Adrenal gland (tissue), 12 donors: ENCODE data around the gene PRRT4. TPM values are rescaled to one million over a fixed set of nuclear protein-coding genes. Genes with fewer than 3 reads are reported as not detected.

Experiments used
- DNase-seq, 7 donors: peaks; one replicate each; pipeline ENCODE4 v3.0.0-alpha.2; 2019 to 2020
- H3K27ac ChIP-seq, 5 donors: fragments of 200-600 bp; sonication (generic) in 4 of 5; 1 replicate in 3 of 5; 2 replicates in 2 of 5; pipeline versions ENCODE4 v1.5.1 to v1.8.0; 2016 to 2020; ENCODE audit warnings: mild to moderate bottlenecking in 1 of 5
- H3K27me3 ChIP-seq: fragments of 200-600 bp; 2 replicates; pipeline ENCODE4 v1.8.0; 2021
- H3K36me3 ChIP-seq, 2 donors: fragments of 200-600 bp; replicated peaks in 1 of 2; 1 replicate in 1 of 2; 2 replicates in 1 of 2; pipeline versions ENCODE4 v1.5.1 to v1.8.0; 2018 to 2022
- H3K4me1 ChIP-seq, 2 donors: fragments of 200-600 bp; replicated peaks in 1 of 2; 1 replicate in 1 of 2; 2 replicates in 1 of 2; pipeline versions ENCODE4 v1.5.1 to v1.8.0; 2018 to 2021
- H3K4me3 ChIP-seq, 4 donors: fragments of 200-600 bp; sonication (generic) in 3 of 4; one replicate each; pipeline ENCODE4 v1.5.1; 2016 to 2018
- H3K9me3 ChIP-seq, 3 donors: fragments of 200-600 bp; sonication (generic) in 1 of 3; replicated peaks in 1 of 3; 1 replicate in 2 of 3; 2 replicates in 1 of 3; pipeline versions ENCODE4 v1.5.1 to v1.8.0; 2016 to 2021
- POLR2A ChIP-seq, 2 donors: fragments of 450-650 bp; IDR thresholded peaks; one replicate each; pipeline ENCODE4 v1.6.1; 2017; ENCODE audit warnings: antibody characterized with exemption in 2 of 2, mild to moderate bottlenecking in 2 of 2, moderate library complexity in 1 of 2
- WGBS, 4 donors: extraction: QIAGEN DNeasy Blood & Tissue Kit in 2 of 4; methylation state at CpG; one replicate each; pipeline versions ENCODE4 v1.1.5 to v1.1.7; 2013 to 2017; 5-methylcytosine and 5-hydroxymethylcytosine counted together
- intact Hi-C, 2 donors: fragments of 100-400 bp; cut with DNase I; formaldehyde crosslinking; loops; one replicate each; pipeline versions ENCODE4 v1.14.1 to v1.15.0; 2022 to 2023
- polyA plus RNA-seq, 3 donors: library from polyadenylated mRNA; stranded (reverse); fragments of 200-250 nt in 2 of 3; fragments of 350-450 nt in 1 of 3; fragmentation: Illumina TruSeq in 1 of 3; extraction: RNeasy Lipid Tissue Mini Kit (QIAGEN cat#74804) in 1 of 3; gene quantifications; one replicate each; pipeline ENCODE4 v1.2.3, GENCODE V29; 2013 to 2014
- total RNA-seq, 9 donors: library from RNA; depleted of rRNA in 4 of 9; stranded (reverse); fragments of >200 nt in 4 of 9; fragments of 120-200 nt in 1 of 9; fragmentation: NEBNext Ultra II Directional in 1 of 9; extraction: Animal tissue kit (Norgen Biotek cat#: 25700) in 1 of 9; gene quantifications; one replicate each; pipeline versions ENCODE4 v1.1.0 to v1.2.4, GENCODE V29; 2013 to 2023
- TF ChIP-seq, protein P1 (sequence below), 6 experiments: fragments of 450-650 bp in 4 of 6; fragments of 200-600 bp in 2 of 6; sonication (generic) in 1 of 6; IDR thresholded peaks; 1 replicate in 5 of 6; 2 replicates in 1 of 6; pipeline versions ENCODE4 v1.5.1 to v1.8.0; 2016 to 2021; ENCODE audit warnings: antibody characterized with exemption in 6 of 6, mild to moderate bottlenecking in 2 of 6, moderate library complexity in 1 of 6
- donor health status: healthy with polysubstance abuse.
- donor health status: Bipolar disorder and iron deficiency.
- donor health status: DM: yes; HTN: yes; CAD: no.
- donor health status: DM: no; HTN: no; CAD: no.
- donor health status: DM: no; HTN: no; CAD: no.
- donor health status: DM: yes; HTN: yes; CAD: no.

The PRRT4 gene
- total and polyA plus RNA-seq, 12 donors: 0.23 to 7.7 (median 1.1) TPM; not detected in 1

DNA sequence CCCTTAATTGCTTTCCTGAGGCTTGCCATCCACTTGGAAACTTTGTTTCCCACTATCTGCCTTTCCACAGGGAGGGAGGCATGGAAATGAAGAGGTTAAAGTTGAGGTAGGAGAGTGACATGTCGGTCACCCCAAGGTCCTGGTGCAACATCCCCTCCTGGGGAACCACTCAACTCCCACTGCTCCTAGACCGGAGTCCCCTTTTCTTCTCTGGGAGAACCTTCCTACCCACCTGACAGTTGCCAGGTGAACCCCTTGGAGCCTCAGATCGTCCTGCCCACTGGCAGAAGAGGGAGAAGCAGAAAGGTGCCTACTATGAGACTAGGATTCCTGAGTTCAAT, 26.6 kb upstream of the PRRT4 start:
- TF ChIP-seq, protein P1, sequence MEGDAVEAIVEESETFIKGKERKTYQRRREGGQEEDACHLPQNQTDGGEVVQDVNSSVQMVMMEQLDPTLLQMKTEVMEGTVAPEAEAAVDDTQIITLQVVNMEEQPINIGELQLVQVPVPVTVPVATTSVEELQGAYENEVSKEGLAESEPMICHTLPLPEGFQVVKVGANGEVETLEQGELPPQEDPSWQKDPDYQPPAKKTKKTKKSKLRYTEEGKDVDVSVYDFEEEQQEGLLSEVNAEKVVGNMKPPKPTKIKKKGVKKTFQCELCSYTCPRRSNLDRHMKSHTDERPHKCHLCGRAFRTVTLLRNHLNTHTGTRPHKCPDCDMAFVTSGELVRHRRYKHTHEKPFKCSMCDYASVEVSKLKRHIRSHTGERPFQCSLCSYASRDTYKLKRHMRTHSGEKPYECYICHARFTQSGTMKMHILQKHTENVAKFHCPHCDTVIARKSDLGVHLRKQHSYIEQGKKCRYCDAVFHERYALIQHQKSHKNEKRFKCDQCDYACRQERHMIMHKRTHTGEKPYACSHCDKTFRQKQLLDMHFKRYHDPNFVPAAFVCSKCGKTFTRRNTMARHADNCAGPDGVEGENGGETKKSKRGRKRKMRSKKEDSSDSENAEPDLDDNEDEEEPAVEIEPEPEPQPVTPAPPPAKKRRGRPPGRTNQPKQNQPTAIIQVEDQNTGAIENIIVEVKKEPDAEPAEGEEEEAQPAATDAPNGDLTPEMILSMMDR (IDR thresholded peaks at IDR 0.05): no peak
- TF ChIP-seq POLR2A (IDR thresholded peaks at IDR 0.05): no peak
- H3K27ac ChIP-seq: no peak overlapping the region
- H3K4me1 ChIP-seq: no peaks in the 10 kb centered on the region
- H3K9me3 ChIP-seq: no peaks in the 10 kb centered on the region
- no peaks in the 10 kb centered on the region for H3K36me3 ChIP-seq
- intact Hi-C loops: loop anchor here (2.0 to 5.0 kb wide), 2 partner anchors 41 kb away; no protein-coding TSS in a partner anchor
- no peaks in the 10 kb centered on the region for H3K27me3 ChIP-seq
- H3K4me3 ChIP-seq: no peak overlapping the region
- WGBS, 4 donors: 27 to 36% (median 31%) methylated on average over 3 of the region's 3 CpGs
- DNase-seq: no peak

DNA sequence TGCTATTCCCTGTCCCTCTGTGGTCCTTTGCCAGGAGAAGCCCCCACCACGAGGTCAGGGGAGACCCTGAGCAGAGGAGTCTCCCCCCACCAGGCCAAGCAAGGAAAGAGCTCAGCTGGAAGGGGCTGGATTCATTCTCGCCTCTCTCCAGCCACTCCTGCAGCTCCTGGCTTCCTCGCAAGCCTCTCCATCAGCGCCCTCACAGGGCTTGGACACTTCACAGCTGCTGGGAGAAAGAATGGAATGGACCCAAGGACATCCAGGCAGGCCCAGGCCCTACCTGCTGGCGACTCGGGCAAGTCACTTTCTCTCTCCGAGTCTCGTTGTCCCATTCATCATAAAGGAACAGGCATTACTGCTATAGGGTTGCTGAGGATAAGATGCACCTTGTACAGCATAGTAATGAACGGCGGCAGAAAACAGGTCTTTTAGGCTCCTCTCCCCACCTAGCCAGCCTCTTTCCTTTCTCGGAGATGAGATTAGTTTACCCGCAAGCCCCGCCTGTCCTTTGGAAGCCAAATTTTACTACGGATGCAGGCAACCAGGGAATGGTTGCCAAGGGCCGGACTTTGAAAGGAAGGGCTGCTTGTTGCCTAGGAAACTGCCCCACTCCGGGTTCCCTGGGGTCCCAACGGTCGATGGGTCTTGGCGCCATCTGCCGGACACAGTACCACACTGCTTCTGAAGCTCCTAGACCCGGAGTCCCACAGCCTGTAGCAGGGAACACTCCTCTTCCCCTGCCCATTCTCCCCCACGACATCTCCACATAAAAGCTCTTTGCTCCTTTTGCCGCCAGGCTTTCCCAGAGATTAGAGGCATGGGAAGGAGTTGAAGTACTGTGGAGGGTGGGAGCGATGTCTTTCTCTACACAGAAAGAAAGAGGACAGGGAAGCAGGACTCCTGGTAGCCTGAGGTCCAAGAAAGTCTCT, 26.0 kb upstream of the PRRT4 start:
- Histone ChIP-seq H3K4me1 (no peaks in the 10 kb centered on the region), H3K27me3 (no peaks in the 10 kb centered on the region), H3K36me3 (no peaks in the 10 kb centered on the region), H3K27ac (no peak overlapping the region), H3K4me3 (no peak overlapping the region), H3K9me3 (no peaks in the 10 kb centered on the region)
- intact Hi-C loops: loop anchor here (2.0 to 5.0 kb wide), 2 partner anchors 40 to 41 kb away; no protein-coding TSS in a partner anchor
- 20 to 33% (median 24%) methylated on average over 15 to 24 of the region's 24 CpGs for WGBS, 4 donors
- TF ChIP-seq, protein P1 (IDR thresholded peaks at IDR 0.05): peak; percentile 77 to 87 (median 82)
- TF ChIP-seq POLR2A (IDR thresholded peaks at IDR 0.05): no peak
- peak; percentile 75 to 90 (median 81) for DNase-seq

DNA sequence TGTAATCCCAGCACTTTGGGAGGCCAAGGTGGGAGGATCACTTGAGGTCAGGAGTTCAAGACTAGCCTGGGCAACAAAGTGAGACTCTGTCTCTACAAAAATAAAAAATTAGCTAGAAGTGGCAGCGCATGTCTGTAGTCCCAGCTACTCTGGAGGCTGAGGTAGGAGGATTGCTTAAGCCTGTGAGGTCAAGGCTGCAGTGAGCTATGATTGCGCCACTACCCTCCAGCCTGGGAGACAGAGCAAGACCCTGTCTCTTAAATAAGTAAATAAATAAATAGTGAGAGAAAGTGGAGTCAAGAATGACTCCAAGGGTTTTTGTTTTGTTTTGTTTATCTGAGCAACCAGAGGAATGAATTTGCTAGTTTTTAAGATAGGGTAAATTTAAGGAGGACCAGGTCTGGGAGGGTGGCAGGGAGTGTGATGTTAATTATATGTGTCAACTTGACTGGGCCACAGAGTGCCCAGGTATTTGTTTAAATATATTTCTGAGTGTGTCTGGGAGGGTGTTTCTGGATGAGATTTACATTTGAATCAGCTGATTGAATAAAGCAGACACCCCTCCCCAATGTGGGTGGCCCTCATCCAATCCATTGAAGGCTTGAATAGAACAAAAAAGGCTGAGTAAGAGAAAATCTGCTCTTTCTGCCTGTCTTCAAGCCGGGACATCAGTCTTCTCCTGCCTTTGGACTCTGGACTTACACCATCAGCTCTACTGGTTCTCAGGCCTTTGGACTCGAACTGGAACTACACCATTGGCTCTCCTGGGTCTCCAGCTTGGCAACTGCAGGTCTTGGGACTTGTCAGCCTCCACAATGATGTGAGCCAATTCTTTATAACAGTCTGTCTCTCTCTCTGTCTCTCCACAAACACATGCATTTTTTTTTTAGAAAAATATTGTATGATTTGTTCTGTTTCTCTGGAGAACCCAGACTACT, 24.8 kb upstream of the PRRT4 start:
- Histone ChIP-seq H3K27me3 (no peaks in the 10 kb centered on the region), H3K4me3 (no peak overlapping the region), H3K4me1 (peaks cover 0 to 3% of the 10 kb centered on the region in 2 donors), H3K9me3 (no peaks in the 10 kb centered on the region), H3K27ac (no peak overlapping the region), H3K36me3 (no peaks in the 10 kb centered on the region)
- intact Hi-C loops: loop anchor here in 1 of 2 donors (5.0 kb wide), 1 partner anchor 39 kb away; no protein-coding TSS in a partner anchor
- DNase-seq: no peak
- no peak for TF ChIP-seq POLR2A (IDR thresholded peaks at IDR 0.05)
- TF ChIP-seq, protein P1 (IDR thresholded peaks at IDR 0.05): no peak
- WGBS, 4 donors: 79 to 90% (median 82%) methylated on average over 4 of the region's 4 CpGs

DNA sequence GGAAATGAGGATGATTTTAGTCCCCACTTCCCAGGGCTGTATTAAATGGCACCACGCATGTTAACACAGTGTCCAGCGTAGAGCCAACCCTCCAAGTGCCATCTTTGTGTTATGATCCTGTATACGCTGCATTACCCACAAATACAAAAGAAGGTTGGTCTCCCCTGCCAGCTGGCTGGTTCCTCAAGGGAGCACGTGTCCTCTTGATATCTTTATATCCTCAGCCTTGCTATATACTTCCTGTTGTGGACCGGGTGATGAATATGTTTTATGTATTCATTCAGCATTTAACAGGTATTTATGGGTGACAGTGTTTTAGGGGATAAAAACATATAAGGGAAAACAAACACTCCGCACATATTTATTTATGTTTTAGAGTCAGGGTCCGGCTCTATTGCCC, 23.2 kb upstream of the PRRT4 start:
- Histone ChIP-seq H3K36me3 (no peaks in the 10 kb centered on the region), H3K4me1 (peaks cover 0 to 3% of the 10 kb centered on the region in 2 donors), H3K27ac (no peak overlapping the region), H3K4me3 (no peak overlapping the region), H3K27me3 (no peaks in the 10 kb centered on the region), H3K9me3 (no peaks in the 10 kb centered on the region)
- 68 to 82% (median 80%) methylated on average over 7 of the region's 7 CpGs for WGBS, 4 donors
- intact Hi-C loops: loop anchor here in 1 of 2 donors (5.0 kb wide), 1 partner anchor 37 kb away; no protein-coding TSS in a partner anchor
- DNase-seq: no peak
- no peak for TF ChIP-seq POLR2A (IDR thresholded peaks at IDR 0.05)
- TF ChIP-seq, protein P1 (IDR thresholded peaks at IDR 0.05): no peak
